Activated B cell treated with CpG ODN at 0.5 μM for 24 hours (primary cell): ENCODE measurements around the gene GRIK3. TPM values are rescaled to one million over a fixed set of nuclear protein-coding genes. Genes with fewer than 3 reads are reported as not detected.

Source experiments
- ATAC-seq: fragments of 200-7000 bp; cut with Tn5 transposase; one replicate; pipeline ENCODE4 v1.10.0; 2021; ENCODE audit warnings: low read depth, mild to moderate bottlenecking, moderate library complexity
- CTCF ChIA-PET: fragments of 350-600 bp; sonication (Branson Sonifier 250); formaldehyde crosslinking; loops from one replicate; lab custom pipeline; 2021; ENCODE audit warnings: antibody characterized with exemption; lab: Charles Lee
- POLR2A ChIA-PET: fragments of 350-600 bp; sonication (Branson Sonifier 250); formaldehyde crosslinking; loops from one replicate; lab custom pipeline; 2021; ENCODE audit warnings: antibody characterized with exemption; lab: Charles Lee
- DNase-seq: peaks from one replicate; pipeline ENCODE4 v3.0.0; 2022
- H3K27ac Mint-ChIP-seq: one replicate; pipeline ENCODE4 v1.8.0; 2020; ENCODE audit warnings: mixed read lengths
- H3K27me3 Mint-ChIP-seq: one replicate; pipeline ENCODE4 v1.8.0; 2021; ENCODE audit warnings: mixed read lengths
- H3K36me3 Mint-ChIP-seq: one replicate; pipeline ENCODE4 v1.8.0; 2021; ENCODE audit warnings: low read depth, mixed read lengths
- H3K4me1 Mint-ChIP-seq: one replicate; pipeline ENCODE4 v1.8.0; 2021; ENCODE audit warnings: mixed read lengths
- H3K4me3 Mint-ChIP-seq: one replicate; pipeline ENCODE4 v1.8.0; 2020; ENCODE audit warnings: mild to moderate bottlenecking, mixed read lengths
- H3K9me3 Mint-ChIP-seq: one replicate; pipeline ENCODE4 v1.8.0; 2020; ENCODE audit warnings: mixed read lengths
- intact Hi-C: fragments of 100-400 bp; cut with micrococcal nuclease; formaldehyde crosslinking; loops from one replicate; pipeline ENCODE4 v1.15.1; 2024
- total RNA-seq: library from RNA; stranded (reverse); gene quantifications from 2 replicates; pipeline ENCODE4 v1.2.3, GENCODE V29; 2022
- TF ChIP-seq, protein P1 (sequence below): fragments of 200-600 bp; IDR thresholded peaks from one replicate; pipeline ENCODE4 v1.8.0; 2022; ENCODE audit warnings: antibody characterized with exemption, mild to moderate bottlenecking

GRIK3 gene
- total RNA-seq, 1 donor from 2014 or later = 0.35 TPM

DNA sequence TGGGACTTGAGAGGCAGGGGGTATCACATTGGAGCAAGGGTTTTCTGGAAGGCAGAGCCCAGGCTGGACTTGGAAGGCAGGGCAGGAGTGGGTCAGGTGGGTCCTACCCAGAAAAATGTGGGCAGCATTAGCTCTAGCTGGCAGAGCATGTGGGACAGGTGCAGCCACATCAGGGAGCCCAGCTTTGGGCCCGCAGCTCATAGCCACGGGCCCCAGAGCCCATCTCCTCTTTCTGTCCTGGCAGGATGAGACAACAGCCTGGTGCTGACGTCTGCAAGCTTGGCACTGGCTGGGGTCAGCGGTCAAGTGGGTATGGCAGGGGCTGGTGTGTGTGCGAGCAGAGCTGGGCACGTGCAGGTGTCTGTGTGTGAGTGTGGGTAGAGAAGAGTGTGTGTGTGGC, 154.7 kb downstream of the GRIK3 start:
- no peak overlapping the region for H3K4me3 Mint-ChIP-seq
- no peaks in the 10 kb centered on the region for H3K9me3 Mint-ChIP-seq
- no peaks in the 10 kb centered on the region for H3K36me3 Mint-ChIP-seq
- no peak overlapping the region for H3K27ac Mint-ChIP-seq
- H3K27me3 Mint-ChIP-seq = peaks cover 14% of the 10 kb centered on the region
- TF ChIP-seq, protein P1, sequence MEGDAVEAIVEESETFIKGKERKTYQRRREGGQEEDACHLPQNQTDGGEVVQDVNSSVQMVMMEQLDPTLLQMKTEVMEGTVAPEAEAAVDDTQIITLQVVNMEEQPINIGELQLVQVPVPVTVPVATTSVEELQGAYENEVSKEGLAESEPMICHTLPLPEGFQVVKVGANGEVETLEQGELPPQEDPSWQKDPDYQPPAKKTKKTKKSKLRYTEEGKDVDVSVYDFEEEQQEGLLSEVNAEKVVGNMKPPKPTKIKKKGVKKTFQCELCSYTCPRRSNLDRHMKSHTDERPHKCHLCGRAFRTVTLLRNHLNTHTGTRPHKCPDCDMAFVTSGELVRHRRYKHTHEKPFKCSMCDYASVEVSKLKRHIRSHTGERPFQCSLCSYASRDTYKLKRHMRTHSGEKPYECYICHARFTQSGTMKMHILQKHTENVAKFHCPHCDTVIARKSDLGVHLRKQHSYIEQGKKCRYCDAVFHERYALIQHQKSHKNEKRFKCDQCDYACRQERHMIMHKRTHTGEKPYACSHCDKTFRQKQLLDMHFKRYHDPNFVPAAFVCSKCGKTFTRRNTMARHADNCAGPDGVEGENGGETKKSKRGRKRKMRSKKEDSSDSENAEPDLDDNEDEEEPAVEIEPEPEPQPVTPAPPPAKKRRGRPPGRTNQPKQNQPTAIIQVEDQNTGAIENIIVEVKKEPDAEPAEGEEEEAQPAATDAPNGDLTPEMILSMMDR = no peak
- POLR2A ChIA-PET = no interaction called here
- CTCF ChIA-PET = no interaction called here
- intact Hi-C loops = no loop called here
- H3K4me1 Mint-ChIP-seq = no peaks in the 10 kb centered on the region
- DNase-seq (no peak), ATAC-seq (no peak)

DNA sequence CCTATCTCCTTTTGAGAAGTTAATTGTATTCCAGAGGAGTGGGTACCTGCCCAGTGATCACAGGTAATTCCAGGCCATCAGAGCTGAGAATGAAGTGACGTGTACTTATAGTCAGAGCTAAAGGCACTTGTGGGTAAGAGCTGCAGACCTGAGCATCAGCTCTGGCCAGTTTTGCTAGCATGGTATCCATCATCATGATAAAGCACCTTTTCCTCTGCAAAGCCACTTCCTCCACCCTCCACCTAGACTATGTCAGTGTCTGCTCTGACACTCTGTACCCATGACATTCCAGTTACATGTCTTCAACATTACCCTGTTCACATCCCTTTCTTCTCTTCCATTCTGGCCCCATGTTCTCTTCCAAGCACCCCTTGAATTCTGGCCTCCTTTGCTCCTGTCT, 157.3 kb downstream of the GRIK3 start:
- Mint-ChIP-seq H3K27me3 (peaks cover 17% of the 10 kb centered on the region), H3K27ac (no peak overlapping the region), H3K4me1 (no peaks in the 10 kb centered on the region), H3K36me3 (no peaks in the 10 kb centered on the region), H3K4me3 (no peak overlapping the region), H3K9me3 (no peaks in the 10 kb centered on the region)
- POLR2A ChIA-PET = no interaction called here
- DNase-seq (no peak), ATAC-seq (no peak)
- CTCF ChIA-PET = no interaction called here
- TF ChIP-seq, protein P1 = no peak
- intact Hi-C loops = no loop called here

DNA sequence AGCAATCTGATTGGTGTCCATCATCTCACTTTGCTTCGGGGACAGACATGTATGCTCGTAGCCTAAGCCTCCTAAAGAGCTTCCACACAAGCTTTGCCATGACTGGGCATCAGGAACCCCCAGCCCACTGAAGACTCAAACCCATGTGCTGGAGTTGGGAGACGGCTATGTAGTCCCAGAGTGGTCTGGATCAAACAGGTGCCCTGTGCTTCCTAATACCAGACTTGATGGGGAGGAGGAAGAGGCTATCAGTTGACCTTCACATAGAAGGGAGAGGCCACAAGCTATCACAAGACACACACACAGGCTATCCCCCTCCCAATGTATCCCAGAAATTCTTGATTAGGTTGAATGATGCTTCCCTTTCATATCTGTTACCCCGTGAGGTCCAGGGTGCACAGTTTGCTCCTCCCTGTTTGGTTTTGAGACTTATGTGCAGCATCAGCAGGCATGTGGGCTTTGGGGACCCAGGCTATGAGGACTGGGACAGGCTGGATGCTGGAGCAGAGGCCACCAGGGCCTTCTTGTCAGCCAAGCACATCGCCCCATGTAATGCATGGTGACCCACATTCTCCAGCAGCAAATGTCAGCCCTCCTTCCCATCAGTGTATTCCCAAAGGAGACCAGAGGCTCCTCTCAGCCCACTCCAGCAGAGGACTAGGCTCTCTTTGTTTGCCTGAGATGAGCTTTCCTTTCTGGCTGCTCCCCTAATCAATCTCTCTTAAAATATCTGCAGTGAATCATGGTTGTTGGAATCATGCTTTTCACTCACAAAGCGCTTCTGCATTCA, 159.8 kb downstream of the GRIK3 start:
- H3K27ac Mint-ChIP-seq = no peak overlapping the region
- no peak for ATAC-seq

DNA sequence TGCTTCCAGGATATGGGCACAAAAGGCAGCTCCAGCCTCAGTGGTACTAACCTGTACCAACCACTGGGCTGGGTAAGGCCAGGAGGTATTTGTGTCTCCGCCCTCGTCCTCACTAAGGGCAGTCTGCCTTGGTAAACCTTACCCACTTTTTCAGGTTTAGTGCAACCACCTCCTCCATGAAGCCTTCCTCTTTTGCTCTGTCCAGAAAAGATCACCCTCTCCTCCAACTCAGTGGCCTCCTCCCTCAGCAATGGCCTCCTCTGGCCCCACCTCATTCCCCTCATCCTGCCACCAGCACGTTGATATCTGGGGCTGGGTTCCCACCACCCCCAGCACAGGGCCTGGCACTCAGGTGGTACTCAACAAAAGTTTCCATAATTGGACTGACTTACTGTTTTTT, 161.5 kb downstream of the GRIK3 start:
- H3K36me3 Mint-ChIP-seq = no peaks in the 10 kb centered on the region
- no peak for ATAC-seq
- no peaks in the 10 kb centered on the region for H3K9me3 Mint-ChIP-seq
- H3K4me1 Mint-ChIP-seq = no peaks in the 10 kb centered on the region
- no peak overlapping the region for H3K27ac Mint-ChIP-seq
- POLR2A ChIA-PET = no interaction called here
- CTCF ChIA-PET = no interaction called here
- H3K27me3 Mint-ChIP-seq = peaks cover 14% of the 10 kb centered on the region
- TF ChIP-seq, protein P1 = no peak
- no peak overlapping the region for H3K4me3 Mint-ChIP-seq
- DNase-seq = no peak
- intact Hi-C loops = no loop called here

More for the DNA sequence above, 159.8 kb downstream of the GRIK3 start:
- Mint-ChIP-seq H3K4me1 (no peaks in the 10 kb centered on the region), H3K9me3 (no peaks in the 10 kb centered on the region), H3K36me3 (no peaks in the 10 kb centered on the region), H3K27me3 (peaks cover 17% of the 10 kb centered on the region), H3K4me3 (no peak overlapping the region)
- no peak for DNase-seq
- CTCF ChIA-PET = no interaction called here
- TF ChIP-seq, protein P1 = no peak
- intact Hi-C loops = no loop called here
- POLR2A ChIA-PET = no interaction called here

DNA sequence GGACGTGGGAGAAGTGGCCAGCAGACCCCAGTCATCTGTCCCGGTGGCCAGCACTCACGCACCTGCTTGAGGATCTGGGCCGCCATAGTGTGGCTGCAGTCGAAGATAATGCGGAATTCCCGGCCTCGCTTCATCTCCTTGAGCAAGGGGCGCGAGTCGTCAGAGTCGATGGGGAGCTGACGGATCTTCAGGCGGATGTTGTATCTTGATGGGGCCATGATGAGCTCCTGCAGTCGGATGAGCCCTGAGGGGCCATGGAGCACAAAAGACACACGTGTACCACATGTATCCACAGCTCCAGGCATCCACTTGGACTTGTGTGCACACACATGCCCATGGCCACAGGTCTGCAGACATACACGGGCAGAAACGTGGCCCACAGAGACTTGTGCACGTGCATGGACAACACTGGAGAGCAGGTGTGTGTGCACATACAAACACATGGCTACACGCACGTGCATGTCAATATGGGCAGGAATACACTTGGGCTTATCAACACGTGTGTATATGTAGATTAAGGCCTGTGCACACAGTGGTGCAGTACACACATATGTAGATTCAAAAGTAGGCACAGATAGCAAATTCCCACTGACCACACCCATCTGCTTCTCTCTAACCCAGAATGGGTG, 162.1 kb downstream of the GRIK3 start:
- Mint-ChIP-seq H3K9me3 (no peaks in the 10 kb centered on the region), H3K4me1 (no peaks in the 10 kb centered on the region), H3K36me3 (no peaks in the 10 kb centered on the region), H3K27ac (no peak overlapping the region), H3K4me3 (no peak overlapping the region), H3K27me3 (peaks cover 8% of the 10 kb centered on the region)
- TF ChIP-seq, protein P1 = no peak
- ATAC-seq (no peak), DNase-seq (no peak)
- POLR2A ChIA-PET = no interaction called here
- intact Hi-C loops = no loop called here
- CTCF ChIA-PET = no interaction called here
